Femur (tissue), 1 donor: ENCODE data around the gene TRPV2.
"Not testable (repeated sequence)": the region's sequence is repeated elsewhere in the genome, so short reads cannot be mapped to it uniquely, and the experiment has no call there.

Experiments
- DNase-seq: peaks from one replicate; pipeline ENCODE4 v3.0.0-alpha.2; 2017

Gene TRPV2

DNA sequence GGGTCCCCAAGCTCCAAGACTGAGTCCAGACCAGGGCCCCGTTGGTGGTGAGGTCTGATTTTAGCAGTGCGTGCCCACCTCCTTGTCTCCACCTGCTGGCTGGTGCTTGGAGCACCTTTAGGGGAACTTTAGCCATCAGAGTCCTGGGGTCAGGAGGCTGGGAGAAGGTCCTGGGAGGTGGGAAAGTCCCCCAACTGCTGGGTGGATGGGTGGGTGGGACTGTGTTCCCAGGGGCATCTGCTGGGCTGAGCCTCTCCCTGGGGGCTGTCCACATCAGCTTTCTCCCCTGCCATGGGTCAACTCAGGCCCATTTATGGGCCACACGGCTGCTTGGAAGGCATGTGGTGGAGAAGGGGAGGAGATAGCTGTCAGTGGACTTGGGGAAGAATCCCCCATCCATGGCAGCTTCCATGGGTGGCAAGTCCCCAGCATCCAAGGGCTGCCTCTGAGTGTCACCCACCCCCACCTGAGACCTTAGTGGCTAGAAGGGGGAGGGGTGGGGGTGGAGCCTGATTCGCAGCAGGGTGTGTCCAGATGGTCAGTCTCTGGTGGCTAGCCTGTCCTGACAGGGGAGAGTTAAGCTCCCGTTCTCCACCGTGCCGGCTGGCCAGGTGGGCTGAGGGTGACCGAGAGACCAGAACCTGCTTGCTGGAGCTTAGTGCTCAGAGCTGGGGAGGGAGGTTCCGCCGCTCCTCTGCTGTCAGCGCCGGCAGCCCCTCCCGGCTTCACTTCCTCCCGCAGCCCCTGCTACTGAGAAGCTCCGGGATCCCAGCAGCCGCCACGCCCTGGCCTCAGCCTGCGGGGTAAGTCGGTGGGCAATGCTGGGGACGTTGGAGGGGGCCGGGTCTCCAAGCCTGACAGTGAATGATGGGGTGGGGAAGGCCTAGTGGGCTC lies at the start of gene TRPV2:
TSS of gene TRPV2 (plus strand) at position 541 of the 894 bp plus-strand sequence. CDS start 2,098 bp downstream, outside the sequence.
- peak; percentile 40 for DNase-seq

DNA sequence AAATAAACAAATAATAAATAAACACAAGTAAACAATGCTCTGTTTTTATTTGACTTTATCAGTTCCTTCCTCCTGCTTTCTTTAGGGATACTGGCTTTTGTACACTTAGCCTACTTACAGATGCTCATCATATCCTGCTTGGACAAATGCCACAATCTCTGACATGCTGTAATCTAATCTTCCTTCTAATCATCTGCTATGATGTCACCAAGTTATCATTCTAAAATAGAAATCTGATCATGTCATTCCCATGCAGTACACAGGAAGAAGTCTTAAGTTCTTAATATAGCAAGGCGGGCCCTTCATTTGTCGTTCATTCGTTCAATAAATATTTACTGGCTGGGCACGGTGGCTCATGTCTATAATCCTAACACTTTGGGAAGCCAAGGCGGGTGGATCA lies 43.6 kb upstream of the TRPV2 start:
- DNase-seq: no peak

GRCh38 chr17:16374146-16374938 lies 41.0 kb upstream of the TRPV2 start:
- no peak for DNase-seq

- no peak for DNase-seq
Measured at GRCh38 chr17:16377941-16378341, 37.4 kb upstream of the TRPV2 start.

GRCh38 chr17:16378636-16379282 lies 36.6 kb upstream of the TRPV2 start:
- no peak for DNase-seq

- DNase-seq: peak; percentile 33
Measured at GRCh38 chr17:16379654-16380053, 35.7 kb upstream of the TRPV2 start.

DNA sequence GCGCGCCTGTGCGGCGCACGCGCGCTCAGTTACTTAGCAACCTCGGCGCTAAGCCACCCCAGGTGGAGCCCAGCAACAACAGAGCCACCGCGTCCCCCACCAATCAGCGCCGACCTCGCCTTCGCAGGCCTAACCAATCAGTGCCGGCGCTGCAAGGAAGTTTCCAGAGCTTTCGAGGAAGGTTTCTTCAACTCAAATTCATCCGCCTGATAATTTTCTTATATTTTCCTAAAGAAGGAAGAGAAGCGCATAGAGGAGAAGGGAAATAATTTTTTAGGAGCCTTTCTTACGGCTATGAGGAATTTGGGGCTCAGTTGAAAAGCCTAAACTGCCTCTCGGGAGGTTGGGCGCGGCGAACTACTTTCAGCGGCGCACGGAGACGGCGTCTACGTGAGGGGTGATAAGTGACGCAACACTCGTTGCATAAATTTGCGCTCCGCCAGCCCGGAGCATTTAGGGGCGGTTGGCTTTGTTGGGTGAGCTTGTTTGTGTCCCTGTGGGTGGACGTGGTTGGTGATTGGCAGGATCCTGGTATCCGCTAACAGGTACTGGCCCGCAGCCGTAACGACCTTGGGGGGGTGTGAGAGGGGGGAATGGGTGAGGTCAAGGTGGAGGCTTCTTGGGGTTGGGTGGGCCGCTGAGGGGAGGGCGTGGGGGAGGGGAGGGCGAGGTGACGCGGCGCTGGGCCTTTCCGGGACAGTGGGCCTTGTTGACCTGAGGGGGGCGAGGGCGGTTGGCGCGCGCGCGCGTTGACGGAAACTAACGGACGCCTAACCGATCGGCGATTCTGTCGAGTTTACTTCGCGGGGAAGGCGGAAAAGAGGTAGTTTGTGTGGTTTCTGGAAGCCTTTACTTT lies 34.5 kb upstream of the TRPV2 start, which contains the start of gene UBB:
TSS of gene UBB (plus strand) at position 452 of the 856 bp plus-strand sequence. CDS start 817 bp downstream, outside the sequence.
- peak; percentile 99 for DNase-seq

DNA sequence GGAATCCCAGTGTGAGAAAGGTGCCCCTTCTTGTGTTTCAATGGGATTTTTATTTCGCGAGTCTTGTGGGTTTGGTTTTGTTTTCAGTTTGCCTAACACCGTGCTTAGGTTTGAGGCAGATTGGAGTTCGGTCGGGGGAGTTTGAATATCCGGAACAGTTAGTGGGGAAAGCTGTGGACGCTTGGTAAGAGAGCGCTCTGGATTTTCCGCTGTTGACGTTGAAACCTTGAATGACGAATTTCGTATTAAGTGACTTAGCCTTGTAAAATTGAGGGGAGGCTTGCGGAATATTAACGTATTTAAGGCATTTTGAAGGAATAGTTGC lies 33.9 kb upstream of the TRPV2 start:
- no peak for DNase-seq

- no peak for DNase-seq
Measured at GRCh38 chr17:16383216-16383615, 32.2 kb upstream of the TRPV2 start.

GRCh38 chr17:16383772-16384287 lies 31.5 kb upstream of the TRPV2 start:
- no peak for DNase-seq

- DNase-seq: no peak
Measured at GRCh38 chr17:16384557-16384956, 30.8 kb upstream of the TRPV2 start.

DNA sequence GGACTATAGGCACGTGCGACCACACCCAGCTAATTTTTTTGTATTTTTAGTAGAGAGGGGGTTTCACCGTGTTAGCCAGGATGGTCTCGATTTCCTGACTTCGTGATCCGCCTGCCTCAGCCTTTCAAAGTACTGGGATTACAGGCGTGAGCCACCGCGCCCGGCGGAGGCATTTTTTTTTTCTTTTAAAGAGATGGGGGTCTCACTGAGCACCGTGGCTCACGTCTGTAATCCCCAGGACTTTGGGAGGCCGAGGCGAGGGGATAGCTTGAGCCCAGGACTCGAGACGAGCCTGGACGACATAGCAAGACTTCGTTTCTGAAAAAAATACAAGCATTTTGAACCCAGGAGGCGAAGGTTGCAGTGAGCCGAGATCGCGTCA lies 29.3 kb upstream of the TRPV2 start:
- not testable (repeated sequence) for DNase-seq

GRCh38 chr17:16391451-16391850 lies 23.9 kb upstream of the TRPV2 start:
- DNase-seq: no peak

DNA sequence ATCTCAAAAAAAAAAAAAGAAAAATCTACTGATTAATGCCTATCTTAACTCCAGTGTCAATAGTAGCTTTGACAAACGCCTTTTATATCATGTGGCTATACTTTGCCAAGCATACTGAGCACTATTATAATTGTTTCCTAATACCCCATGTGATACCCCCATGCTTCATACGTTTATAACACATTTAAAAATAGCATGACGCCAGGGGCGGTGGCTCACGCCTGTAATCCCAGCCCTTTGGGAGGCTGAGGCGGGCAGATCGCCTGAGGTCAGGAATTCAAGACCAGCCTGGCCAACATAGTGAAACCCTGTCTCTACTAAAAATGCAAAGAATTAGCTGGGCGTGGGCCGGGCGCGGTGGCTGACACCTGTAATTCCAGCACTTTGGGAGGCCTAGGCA lies 22.9 kb upstream of the TRPV2 start:
- DNase-seq: not testable (repeated sequence)

- not testable (repeated sequence) for DNase-seq
Measured at GRCh38 chr17:16395887-16396286, 19.5 kb upstream of the TRPV2 start.

DNA sequence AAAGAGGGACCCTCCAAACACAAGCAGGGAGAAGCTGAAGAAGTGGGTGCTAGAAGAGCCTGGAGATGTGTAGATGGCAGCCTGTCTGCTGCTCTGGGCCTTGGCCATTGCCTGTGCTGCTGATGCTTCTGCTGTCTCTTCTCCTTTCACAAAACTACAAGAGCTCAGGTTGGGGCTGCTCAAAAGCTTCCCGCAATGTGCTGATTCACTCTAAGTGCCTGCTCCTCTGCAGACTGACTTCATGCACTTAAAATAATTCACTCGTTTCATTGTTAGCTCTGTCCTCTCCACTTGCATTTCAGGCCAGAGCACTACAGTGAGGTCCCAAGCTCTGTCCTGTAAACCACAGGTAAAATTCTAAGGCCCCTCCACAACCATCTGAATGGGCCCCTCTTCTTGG lies 18.7 kb upstream of the TRPV2 start:
- not testable (repeated sequence) for DNase-seq

- DNase-seq: no peak
Measured at GRCh38 chr17:16398270-16399267, 16.8 kb upstream of the TRPV2 start.

GRCh38 chr17:16403847-16404246 lies 11.5 kb upstream of the TRPV2 start:
- not testable (repeated sequence) for DNase-seq

- DNase-seq: peak; percentile 67
Measured at GRCh38 chr17:16406742-16407674, 8.4 kb upstream of the TRPV2 start.
